GM10847 (cell line): ENCODE results near the gene ADAM12.

Experiments used
- POLR2A ChIP-seq: IDR thresholded peaks from 2 replicates; pipeline ENCODE4 v1.6.1; 2011; ENCODE audit not compliant: insufficient read length; ENCODE audit errors: extremely low read depth

ADAM12 gene

DNA sequence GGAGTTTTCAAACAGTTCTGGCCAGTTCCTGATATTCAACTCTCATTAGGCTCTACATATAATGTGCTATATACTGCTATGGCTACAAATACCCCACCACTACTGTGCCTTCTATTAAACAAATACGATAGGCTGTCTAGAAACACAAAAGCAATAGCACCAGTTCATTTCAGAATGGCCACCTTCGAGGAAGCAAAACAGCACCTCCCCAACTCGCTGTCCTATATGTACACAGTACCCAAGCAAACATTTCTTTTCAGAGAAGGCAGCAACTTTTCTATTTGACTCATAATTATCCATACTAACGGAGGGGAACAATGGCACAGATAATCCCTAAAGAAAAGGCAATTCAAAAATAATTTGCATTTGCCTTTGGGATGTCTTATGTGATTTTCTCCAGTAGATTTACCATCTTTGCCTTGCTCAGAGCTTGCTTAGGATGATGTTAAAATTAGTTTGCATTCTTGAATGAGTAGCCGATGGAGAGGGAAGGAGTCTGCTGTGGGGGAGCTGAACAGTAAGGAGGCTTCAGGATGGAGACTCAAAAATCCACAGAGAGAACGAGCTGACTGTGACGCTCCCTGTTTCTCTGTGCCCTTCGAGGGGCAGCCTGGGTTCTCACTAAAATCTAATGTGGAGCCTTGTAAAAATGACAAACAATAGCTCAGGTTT, 273.3 kb downstream of the ADAM12 start:
- TF ChIP-seq POLR2A: no peak

- no peak for TF ChIP-seq POLR2A
These were observed 276.8 kb downstream of the ADAM12 start for GRCh38 chr10:126111516-126111915.

- TF ChIP-seq POLR2A: no peak
These were observed 277.6 kb downstream of the ADAM12 start for GRCh38 chr10:126110489-126111180.

GRCh38 chr10:126109893-126110292, 278.4 kb downstream of the ADAM12 start:
- TF ChIP-seq POLR2A: no peak

- TF ChIP-seq POLR2A: no peak
These were observed 279.6 kb downstream of the ADAM12 start for GRCh38 chr10:126108693-126109092.

DNA sequence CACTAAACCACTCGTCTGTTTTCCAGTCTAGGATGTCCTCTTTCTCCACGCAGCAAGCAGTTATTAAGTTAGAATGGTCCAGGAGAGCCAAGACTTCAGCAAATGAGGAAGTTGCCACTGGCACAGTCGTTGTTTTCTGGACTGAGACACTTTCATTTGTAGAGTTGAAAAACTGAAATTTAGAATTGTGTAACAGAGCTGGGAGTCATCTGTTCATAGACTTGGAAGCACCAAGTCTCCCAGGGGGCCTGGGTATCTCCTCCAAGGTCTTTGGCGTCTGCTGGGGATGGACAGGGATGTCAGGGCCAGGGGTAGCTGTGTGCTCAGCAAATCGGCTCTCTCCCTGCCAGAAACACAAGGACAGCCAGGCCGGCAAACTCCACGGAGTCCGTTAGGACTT, 283.5 kb downstream of the ADAM12 start:
- no peak for TF ChIP-seq POLR2A

- TF ChIP-seq POLR2A: no peak
These were observed 285.6 kb downstream of the ADAM12 start for GRCh38 chr10:126102636-126103035.

DNA sequence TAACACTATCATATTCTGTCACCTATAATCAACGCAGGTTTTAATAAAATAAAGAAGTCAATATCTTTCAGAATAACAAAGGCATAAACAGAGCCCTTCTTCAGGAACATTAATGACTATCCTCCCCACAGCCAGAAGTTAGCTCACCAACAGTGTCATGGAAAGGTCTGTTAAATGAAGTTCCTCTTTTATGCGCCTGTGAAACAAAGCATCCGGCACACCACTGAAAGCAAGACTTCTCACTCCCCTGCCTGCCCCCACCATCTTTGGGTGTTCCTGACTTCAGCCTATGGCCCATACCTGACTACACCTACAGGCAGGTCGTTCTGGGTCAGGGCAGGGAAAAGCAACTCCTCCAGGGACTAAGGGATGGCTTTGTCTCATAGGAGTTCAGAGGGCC, 286.5 kb downstream of the ADAM12 start:
- no peak for TF ChIP-seq POLR2A

DNA sequence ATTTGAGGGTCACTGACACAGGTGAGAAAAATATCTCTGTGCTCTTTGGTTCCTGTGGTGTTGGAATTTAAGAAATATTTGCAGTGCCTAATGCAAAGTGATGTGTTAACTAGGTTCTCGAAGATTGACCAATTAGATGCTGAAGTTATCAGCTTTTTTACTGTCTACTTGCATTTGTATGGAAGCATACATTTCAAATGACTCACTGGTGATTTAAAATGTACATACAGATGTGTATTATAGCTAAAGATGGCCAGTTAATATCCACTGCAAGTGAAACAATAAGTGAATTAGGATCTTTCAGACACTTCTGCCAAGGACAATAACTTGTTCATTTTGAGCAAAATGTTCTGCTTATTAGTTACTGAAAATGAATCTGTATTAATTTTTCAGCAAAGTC, 287.0 kb downstream of the ADAM12 start:
- no peak for TF ChIP-seq POLR2A

DNA sequence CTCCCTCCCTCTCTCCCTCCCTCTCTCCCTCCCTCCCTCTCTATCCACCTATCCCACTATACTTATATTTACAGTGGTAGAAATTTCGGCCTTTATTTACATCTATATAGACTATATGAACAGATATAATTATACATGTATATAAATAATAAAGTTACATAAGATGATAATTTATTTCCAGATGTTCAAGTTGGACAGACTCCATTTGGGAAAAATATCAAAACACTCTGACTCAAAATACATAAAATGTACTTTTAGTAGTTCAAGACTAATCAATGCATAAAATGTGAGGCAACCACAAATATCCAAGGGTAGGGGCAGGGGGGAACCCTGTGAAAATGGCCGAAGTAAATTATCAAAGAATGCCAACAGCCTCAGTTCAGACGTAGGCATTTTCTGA, 288.9 kb downstream of the ADAM12 start:
- no peak for TF ChIP-seq POLR2A

- no peak for TF ChIP-seq POLR2A
These were observed 290.1 kb downstream of the ADAM12 start for GRCh38 chr10:126098226-126098581.

GRCh38 chr10:126097558-126098225, 290.6 kb downstream of the ADAM12 start:
- no peak for TF ChIP-seq POLR2A

DNA sequence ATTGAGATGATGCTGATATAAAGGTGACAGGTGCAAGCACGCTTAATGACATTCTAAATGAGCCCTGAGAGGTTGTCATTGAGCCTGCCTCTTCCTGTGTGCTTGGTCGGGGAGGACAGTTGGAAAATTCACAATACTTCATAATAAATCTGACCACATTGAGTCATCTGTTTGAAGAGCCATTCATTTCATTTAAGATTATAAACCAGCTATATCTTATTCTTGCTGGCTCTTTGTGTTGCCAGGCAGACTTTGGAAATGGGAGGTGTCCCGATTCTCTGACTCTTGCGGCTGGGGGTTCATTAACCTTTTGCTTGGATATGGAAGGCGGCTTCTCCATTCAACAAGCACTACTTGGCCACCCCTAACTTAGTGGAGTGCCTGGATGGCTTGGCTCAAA, 293.7 kb downstream of the ADAM12 start:
- TF ChIP-seq POLR2A: no peak

GRCh38 chr10:126092366-126093215, 295.7 kb downstream of the ADAM12 start:
- no peak for TF ChIP-seq POLR2A

- no peak for TF ChIP-seq POLR2A
These were observed 297.2 kb downstream of the ADAM12 start for GRCh38 chr10:126090911-126091728.

DNA sequence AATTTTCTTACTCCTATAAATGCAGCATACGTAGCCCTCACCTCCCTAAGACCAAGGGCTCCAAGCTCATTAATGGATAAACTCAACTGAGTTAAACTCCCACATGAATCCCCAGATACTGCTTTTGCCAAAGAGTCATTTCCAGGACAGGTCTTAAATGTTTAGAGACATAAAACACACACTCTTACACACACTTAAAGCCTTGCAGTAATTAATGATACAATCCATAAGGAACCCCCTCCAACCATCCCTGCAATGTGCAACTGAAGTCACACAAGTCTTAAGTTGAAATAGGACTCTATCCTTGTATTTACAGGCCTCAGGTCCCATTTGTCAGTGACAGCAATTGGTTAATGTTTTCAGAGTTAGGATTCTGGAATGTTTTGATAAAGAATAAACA, 297.8 kb downstream of the ADAM12 start:
- no peak for TF ChIP-seq POLR2A
